Fibroblast of lung (primary cell): ENCODE measurements around the gene CCDC14. TPM values are rescaled to one million over a fixed set of nuclear protein-coding genes. Genes with fewer than 3 reads are reported as not detected.
"Not testable (repeated sequence)": the region's sequence is repeated elsewhere in the genome, so short reads cannot be mapped to it uniquely, and the experiment has no call there.

Source experiments
- DNase-seq, 2 donors: peaks; one replicate each; pipeline versions ENCODE4 v3.0.0 to v3.0.0-alpha.2; 2010; ENCODE audit warnings: low read depth in 2 of 2
- H2AFZ ChIP-seq: 2 replicates; pipeline ENCODE4 v1.5.1; 2012; ENCODE audit warnings: low read length, control low read depth, inconsistent platforms
- H3K27ac ChIP-seq: 2 replicates; pipeline ENCODE4 v1.5.1; 2011; ENCODE audit warnings: low read length, control low read depth; ENCODE audit not compliant: insufficient read depth
- H3K27me3 ChIP-seq: 2 replicates; pipeline ENCODE4 v1.5.1; 2011; ENCODE audit warnings: mild to moderate bottlenecking, low read length; ENCODE audit not compliant: control insufficient read depth, insufficient read depth
- H3K36me3 ChIP-seq: 2 replicates; pipeline ENCODE4 v1.5.1; 2011; ENCODE audit warnings: low read length; ENCODE audit not compliant: control insufficient read depth, insufficient read depth
- H3K4me1 ChIP-seq: 2 replicates; pipeline ENCODE4 v1.5.1; 2011; ENCODE audit warnings: low read length; ENCODE audit not compliant: control insufficient read depth, insufficient read depth; ENCODE audit errors: extremely low read depth
- H3K4me2 ChIP-seq: 2 replicates; pipeline ENCODE4 v1.5.1; 2011; ENCODE audit warnings: low read length, control low read depth; ENCODE audit not compliant: insufficient read depth; ENCODE audit errors: extremely low read depth
- H3K4me3 ChIP-seq, 4 experiments: fragments of 200-600 bp in 1 of 4; sonication (generic) in 1 of 4; replicated peaks in 1 of 4; 2 replicates each; pipeline ENCODE4 v1.5.1; 2011 to 2016; ENCODE audit warnings: low read length in 4 of 4, low read depth in 3 of 4, mild to moderate bottlenecking in 3 of 4, control low read depth in 2 of 4, inconsistent platforms in 1 of 4, mixed read lengths in 1 of 4; ENCODE audit not compliant: insufficient read depth in 1 of 4; ENCODE audit errors: control extremely low read depth in 1 of 4
- H3K79me2 ChIP-seq: 2 replicates; pipeline ENCODE4 v1.5.1; 2012; ENCODE audit warnings: mild to moderate bottlenecking, low read length, inconsistent platforms; ENCODE audit not compliant: control insufficient read depth, insufficient read depth
- H3K9ac ChIP-seq: 2 replicates; pipeline ENCODE4 v1.5.1; 2011; ENCODE audit warnings: mild to moderate bottlenecking, low read length, control low read depth; ENCODE audit not compliant: insufficient read depth
- H3K9me3 ChIP-seq: 2 replicates; pipeline ENCODE4 v1.5.1; 2012; ENCODE audit warnings: low read depth, low read length; ENCODE audit not compliant: control insufficient read depth, insufficient read depth
- H4K20me1 ChIP-seq: 2 replicates; pipeline ENCODE4 v1.5.1; 2011; ENCODE audit warnings: low read length; ENCODE audit not compliant: control insufficient read depth, insufficient read depth; ENCODE audit errors: extremely low read depth
- CTCF ChIP-seq, 2 donors: IDR thresholded peaks in 1 of 2; conservative IDR thresholded peaks in 1 of 2; 1 replicate in 1 of 2; 2 replicates in 1 of 2; pipeline ENCODE4 v1.5.1; 2011 to 2012; ENCODE audit warnings: low read length in 2 of 2, control low read depth in 1 of 2, inconsistent platforms in 1 of 2, low read depth in 1 of 2, mild to moderate bottlenecking in 1 of 2
- EZH2 ChIP-seq: IDR thresholded peaks from 2 replicates; pipeline ENCODE4 v1.5.1; 2012; ENCODE audit warnings: low read length, control low read depth, mild to moderate bottlenecking; ENCODE audit errors: missing control alignments
- polyA plus RNA-seq, 2 donors: library from polyadenylated mRNA; depleted of rRNA in 1 of 2; stranded (reverse) in 1 of 2; unstranded in 1 of 2; fragments of >200 nt; gene quantifications; 2 replicates each; pipeline ENCODE4 v1.2.1, GENCODE V29; 2011 to 2012; ENCODE audit warnings: missing spikeins in 1 of 2
- total RNA-seq: library from RNA; depleted of rRNA; stranded (reverse); fragments of >200 nt; gene quantifications from 2 replicates; pipeline ENCODE4 v1.2.1, GENCODE V29; 2014

The CCDC14 gene
- total and polyA plus RNA-seq, 2 donors (not counting 1 experiment from before 2014, with no cell fraction given): 35.2 to 94.8 TPM

- peak overlapping the region in 2 of 4 experiments; percentile 62 to 69 for H3K4me3 ChIP-seq
- DNase-seq: no peak
- TF ChIP-seq CTCF (conservative IDR thresholded peaks at IDR 0.05 in 1 of 2, IDR thresholded peaks at IDR 0.05 in 1 of 2; ENCODE audit: low read depth in 1 of 2, low read length in 2 of 2): no peak
- no peak for TF ChIP-seq EZH2
- peaks cover 4% of the 10 kb centered on the region for H3K27me3 ChIP-seq
- no peaks in the 10 kb centered on the region for H3K79me2 ChIP-seq
- peaks cover 7% of the 10 kb centered on the region for H3K4me1 ChIP-seq
- no peaks in the 10 kb centered on the region for H4K20me1 ChIP-seq
- H3K36me3 ChIP-seq: no peaks in the 10 kb centered on the region
- H3K9me3 ChIP-seq: no peaks in the 10 kb centered on the region
- peak overlapping the region; percentile 97 for H3K4me2 ChIP-seq
- no peak overlapping the region for H3K9ac ChIP-seq
- H2AFZ ChIP-seq: no peak overlapping the region
- no peak overlapping the region for H3K27ac ChIP-seq
Measured at GRCh38 chr3:123980539-123980938, 19.5 kb upstream of the CCDC14 start.

- H3K9me3 ChIP-seq, H3K4me1 ChIP-seq, H3K79me2 ChIP-seq, H3K9ac ChIP-seq, H3K27ac ChIP-seq, H4K20me1 ChIP-seq, H3K27me3 ChIP-seq, H3K36me3 ChIP-seq: not testable (repeated sequence)
- Histone ChIP-seq H3K4me3 (peak overlapping the region; percentile 47 to 69 (median 60)), H3K4me2 (peak overlapping the region; percentile 97), H2AFZ (peak overlapping the region; percentile 95)
- DNase-seq: peak; percentile 38 to 54
- TF ChIP-seq CTCF (conservative IDR thresholded peaks at IDR 0.05 in 1 of 2, IDR thresholded peaks at IDR 0.05 in 1 of 2; ENCODE audit: low read depth in 1 of 2, low read length in 2 of 2): peak; percentile 52 to 60
Measured at GRCh38 chr3:123979525-123980501, 18.8 kb upstream of the CCDC14 start.

- H3K4me2 ChIP-seq, H3K4me1 ChIP-seq, H3K27me3 ChIP-seq, DNase-seq, H2AFZ ChIP-seq, H3K27ac ChIP-seq, H4K20me1 ChIP-seq, H3K79me2 ChIP-seq, H3K9me3 ChIP-seq, H3K9ac ChIP-seq, H3K36me3 ChIP-seq, H3K4me3 ChIP-seq: not testable (repeated sequence)
Measured at GRCh38 chr3:123976904-123977303, 15.9 kb upstream of the CCDC14 start.

- not testable (repeated sequence) for H3K4me3 ChIP-seq, H4K20me1 ChIP-seq, H3K4me1 ChIP-seq, H3K9ac ChIP-seq, H3K27me3 ChIP-seq, H3K79me2 ChIP-seq, H3K27ac ChIP-seq, H3K9me3 ChIP-seq, H3K36me3 ChIP-seq
- DNase-seq: peak; percentile 46 to 61
- H2AFZ ChIP-seq: peak overlapping the region; percentile 23
- peak overlapping the region; percentile 37 for H3K4me2 ChIP-seq
Measured at GRCh38 chr3:123976181-123976898, 15.3 kb upstream of the CCDC14 start.

- H3K79me2 ChIP-seq, H3K9ac ChIP-seq, H2AFZ ChIP-seq, H4K20me1 ChIP-seq, H3K4me1 ChIP-seq, DNase-seq, H3K9me3 ChIP-seq, H3K4me3 ChIP-seq, H3K36me3 ChIP-seq, H3K27ac ChIP-seq, H3K27me3 ChIP-seq, H3K4me2 ChIP-seq: not testable (repeated sequence)
Measured at GRCh38 chr3:123975030-123975429, 14.0 kb upstream of the CCDC14 start.
